Esophagus muscularis mucosa (tissue), 4 donors: ENCODE results near the gene ITIH1. TPM values are rescaled to one million over a fixed set of nuclear protein-coding genes. Genes with fewer than 3 reads are reported as not detected.

Experiments
- DNase-seq: peaks from one replicate; pipeline ENCODE4 v3.0.0-alpha.2; 2017; ENCODE audit errors: extremely low spot score
- H3K27ac ChIP-seq, 4 donors: fragments of 200-600 bp; sonication (generic); replicated peaks in 1 of 4; 1 replicate in 3 of 4; 2 replicates in 1 of 4; pipeline ENCODE4 v1.5.1; 2016 to 2019; ENCODE audit warnings: mild to moderate bottlenecking in 1 of 4
- H3K27me3 ChIP-seq, 4 donors: fragments of 200-600 bp; sonication (generic); one replicate each; pipeline versions ENCODE4 v1.5.1 to v1.6.0; 2016 to 2019
- H3K36me3 ChIP-seq, 4 donors: fragments of 200-600 bp; sonication (generic); one replicate each; pipeline ENCODE4 v1.5.1; 2016 to 2019
- H3K4me1 ChIP-seq, 4 donors: fragments of 200-600 bp; sonication (generic); one replicate each; pipeline ENCODE4 v1.5.1; 2016 to 2019
- H3K4me3 ChIP-seq, 4 donors: fragments of 200-600 bp; sonication (generic); 1 replicate in 2 of 4; 2 replicates in 2 of 4; pipeline ENCODE4 v1.5.1; 2016 to 2019; ENCODE audit warnings: mild to moderate bottlenecking in 4 of 4, moderate library complexity in 1 of 4
- H3K9me3 ChIP-seq, 4 donors: fragments of 200-600 bp; sonication (generic); 1 replicate in 3 of 4; 2 replicates in 1 of 4; pipeline ENCODE4 v1.5.1; 2016 to 2019
- EP300 ChIP-seq: sonication (generic); formaldehyde crosslinking; IDR thresholded peaks from one replicate; pipeline ENCODE4 v1.6.1; 2017; ENCODE audit warnings: antibody characterized with exemption
- POLR2A ChIP-seq: fragments of 450-650 bp; IDR thresholded peaks from one replicate; pipeline ENCODE4 v1.6.1; 2017; ENCODE audit warnings: antibody characterized with exemption, moderate library complexity, mild to moderate bottlenecking, low read depth
- POLR2AphosphoS5 ChIP-seq, 2 donors: sonication (generic); formaldehyde crosslinking; IDR thresholded peaks; one replicate each; pipeline ENCODE4 v1.6.1; 2017; ENCODE audit warnings: antibody characterized with exemption in 2 of 2
- WGBS: methylation state at CpG from one replicate; pipeline ENCODE4 v1.1.5; 2018; 5-methylcytosine and 5-hydroxymethylcytosine counted together
- intact Hi-C: fragments of 100-400 bp; cut with DNase I; formaldehyde crosslinking; loops from one replicate; pipeline ENCODE4 v1.15.1; 2023
- total RNA-seq, 4 donors: library from RNA; depleted of rRNA; stranded (reverse); fragments of >200 nt; gene quantifications; one replicate each; pipeline versions ENCODE4 v1.1.0 to v1.2.1, GENCODE V29; 2016
- TF ChIP-seq, protein P1 (sequence below), 3 experiments: fragments of 200-600 bp in 2 of 3; fragments of 450-650 bp in 1 of 3; sonication (generic) in 2 of 3; IDR thresholded peaks; one replicate each; pipeline ENCODE4 v1.5.1; 2017 to 2019; ENCODE audit warnings: antibody characterized with exemption in 3 of 3, mild to moderate bottlenecking in 2 of 3, moderate library complexity in 1 of 3

ITIH1 gene
- total RNA-seq, 4 donors from 2014 or later, result not detected

DNA sequence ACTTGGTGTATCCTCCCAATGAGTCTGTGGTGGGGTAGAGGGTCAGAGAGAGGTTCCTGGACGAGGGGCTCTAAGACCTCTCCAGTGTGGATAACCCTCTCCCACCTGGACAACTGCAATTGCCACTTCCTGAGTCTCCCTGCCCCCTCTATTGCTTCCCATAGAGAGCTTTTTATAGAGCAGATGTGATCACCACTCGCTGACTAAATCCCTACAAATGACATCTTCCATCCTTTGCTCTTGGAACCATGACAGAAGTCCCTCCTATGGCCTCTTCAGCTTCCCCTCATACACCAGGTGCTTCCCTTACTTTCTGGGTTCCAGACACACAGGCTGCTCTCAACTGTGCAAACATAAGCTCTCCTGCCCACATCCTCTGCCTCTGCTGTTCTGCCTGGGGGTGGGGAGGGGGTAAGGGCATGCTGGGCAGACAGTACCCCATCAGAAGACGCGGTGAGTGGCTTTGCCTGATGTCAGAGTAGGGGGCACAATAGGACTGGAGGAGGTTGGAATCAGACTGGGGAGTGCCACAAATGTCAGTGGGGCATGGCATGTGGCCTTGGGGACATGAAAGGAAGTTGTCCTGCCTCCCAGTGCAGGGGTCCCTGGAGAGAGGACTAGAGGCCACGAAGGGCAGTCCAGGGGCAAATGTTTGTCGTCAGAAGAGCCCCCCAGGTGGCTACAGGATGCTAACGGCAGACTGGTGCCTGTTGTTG, 32.4 kb downstream of the ITIH1 start:
- H3K4me3 ChIP-seq, result no peak overlapping the region
- WGBS, result 64% methylated on average over 6 of the region's 7 CpGs
- TF ChIP-seq, protein P1, sequence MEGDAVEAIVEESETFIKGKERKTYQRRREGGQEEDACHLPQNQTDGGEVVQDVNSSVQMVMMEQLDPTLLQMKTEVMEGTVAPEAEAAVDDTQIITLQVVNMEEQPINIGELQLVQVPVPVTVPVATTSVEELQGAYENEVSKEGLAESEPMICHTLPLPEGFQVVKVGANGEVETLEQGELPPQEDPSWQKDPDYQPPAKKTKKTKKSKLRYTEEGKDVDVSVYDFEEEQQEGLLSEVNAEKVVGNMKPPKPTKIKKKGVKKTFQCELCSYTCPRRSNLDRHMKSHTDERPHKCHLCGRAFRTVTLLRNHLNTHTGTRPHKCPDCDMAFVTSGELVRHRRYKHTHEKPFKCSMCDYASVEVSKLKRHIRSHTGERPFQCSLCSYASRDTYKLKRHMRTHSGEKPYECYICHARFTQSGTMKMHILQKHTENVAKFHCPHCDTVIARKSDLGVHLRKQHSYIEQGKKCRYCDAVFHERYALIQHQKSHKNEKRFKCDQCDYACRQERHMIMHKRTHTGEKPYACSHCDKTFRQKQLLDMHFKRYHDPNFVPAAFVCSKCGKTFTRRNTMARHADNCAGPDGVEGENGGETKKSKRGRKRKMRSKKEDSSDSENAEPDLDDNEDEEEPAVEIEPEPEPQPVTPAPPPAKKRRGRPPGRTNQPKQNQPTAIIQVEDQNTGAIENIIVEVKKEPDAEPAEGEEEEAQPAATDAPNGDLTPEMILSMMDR (IDR thresholded peaks at IDR 0.05), result no peak
- TF ChIP-seq POLR2AphosphoS5 (IDR thresholded peaks at IDR 0.05) (no peak), POLR2A (no peak), EP300 (no peak)
- no peaks in the 10 kb centered on the region for H3K9me3 ChIP-seq
- H3K4me1 ChIP-seq, result no peaks in the 10 kb centered on the region
- intact Hi-C loops, result no loop called here
- no peaks in the 10 kb centered on the region for H3K36me3 ChIP-seq
- H3K27ac ChIP-seq, result no peak overlapping the region
- DNase-seq, result no peak
- H3K27me3 ChIP-seq, result peaks cover 0 to 11% (median 0%) of the 10 kb centered on the region in 4 donors

DNA sequence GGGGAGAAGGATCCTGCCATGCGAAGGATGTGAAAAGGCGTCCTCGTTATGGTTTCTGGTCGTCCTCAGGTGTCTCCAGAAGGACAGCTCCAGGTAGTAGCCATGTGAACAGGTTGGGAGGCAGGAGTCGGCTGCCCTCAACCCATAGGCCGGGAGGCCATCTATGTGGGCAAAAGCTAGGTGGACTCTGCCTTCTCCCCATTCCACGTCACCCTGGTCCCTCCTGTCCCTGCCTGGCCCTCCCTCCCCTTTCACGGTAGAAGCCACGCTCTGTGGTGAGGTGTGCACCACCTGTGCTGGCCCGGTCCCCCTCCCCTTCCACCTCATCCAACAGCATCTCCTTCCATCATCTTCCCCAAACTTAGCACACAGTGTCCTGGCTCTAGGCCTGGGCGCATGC, 33.5 kb downstream of the ITIH1 start:
- WGBS, result 92% methylated on average over 11 of the region's 11 CpGs
- intact Hi-C loops, result no loop called here
- Histone ChIP-seq H3K27me3 (peaks cover 0 to 2% (median 0%) of the 10 kb centered on the region in 4 donors), H3K27ac (no peak overlapping the region), H3K4me3 (no peak overlapping the region), H3K36me3 (no peaks in the 10 kb centered on the region), H3K9me3 (no peaks in the 10 kb centered on the region), H3K4me1 (no peaks in the 10 kb centered on the region)
- no peak for DNase-seq
- TF ChIP-seq POLR2AphosphoS5 (IDR thresholded peaks at IDR 0.05), result no peak
- no peak for TF ChIP-seq EP300
- no peak for TF ChIP-seq POLR2A
- TF ChIP-seq, protein P1 (IDR thresholded peaks at IDR 0.05), result no peak

DNA sequence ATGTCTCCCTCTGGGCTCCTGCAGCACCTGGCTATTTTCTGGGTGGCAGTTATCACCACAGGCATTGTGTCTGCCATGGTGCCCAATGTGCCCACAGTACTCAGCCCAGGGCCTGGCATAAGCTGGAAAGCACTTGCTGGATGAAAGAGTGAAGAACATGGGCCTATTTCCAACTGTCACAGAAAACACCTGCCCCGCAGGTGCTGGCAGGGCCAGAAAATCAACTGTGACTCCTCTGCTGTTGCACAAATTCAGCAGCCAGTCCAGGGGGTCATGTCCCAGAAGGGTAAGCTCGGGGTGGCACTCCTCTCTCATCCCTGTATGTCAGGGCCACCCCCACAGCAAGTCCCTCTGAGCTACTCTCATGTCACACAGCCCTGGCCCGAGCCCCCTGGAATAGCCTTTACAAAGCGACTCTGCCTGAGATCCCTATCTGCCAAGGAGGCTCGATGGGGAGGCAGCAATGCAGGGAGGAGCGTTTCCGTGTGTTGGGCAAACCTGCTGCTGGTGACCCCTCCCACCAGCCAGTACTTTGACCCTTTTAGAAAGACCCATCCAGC, 34.1 kb downstream of the ITIH1 start:
- DNase-seq, result no peak
- TF ChIP-seq, protein P1 (IDR thresholded peaks at IDR 0.05), result no peak
- TF ChIP-seq EP300 (no peak), POLR2A (no peak), POLR2AphosphoS5 (IDR thresholded peaks at IDR 0.05) (no peak)
- Histone ChIP-seq H3K27me3 (no peaks in the 10 kb centered on the region), H3K4me3 (no peak overlapping the region), H3K4me1 (no peaks in the 10 kb centered on the region), H3K9me3 (no peaks in the 10 kb centered on the region), H3K27ac (no peak overlapping the region), H3K36me3 (no peaks in the 10 kb centered on the region)
- intact Hi-C loops, result no loop called here
- WGBS, result 90% methylated on average over 5 of the region's 7 CpGs

DNA sequence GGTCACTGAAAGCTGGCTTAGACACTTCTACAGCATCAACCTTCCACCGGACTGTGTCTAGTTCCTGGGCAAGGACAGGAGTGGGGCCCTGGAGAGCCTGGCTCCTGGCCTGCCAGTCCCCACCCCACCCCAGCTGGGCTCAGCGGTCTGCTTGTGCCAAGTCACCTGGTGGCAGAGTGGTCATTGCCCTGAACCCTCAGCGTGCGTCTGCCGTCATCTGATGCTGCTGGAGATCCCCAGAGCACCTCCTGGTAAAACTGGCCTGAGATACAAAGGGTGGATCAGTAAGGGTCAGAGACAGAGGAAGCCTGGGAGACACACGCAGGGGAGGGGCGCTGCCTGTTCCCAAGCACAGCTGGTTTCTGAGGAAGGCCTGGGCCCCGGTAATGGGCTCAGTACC, 36.4 kb downstream of the ITIH1 start:
- Histone ChIP-seq H3K27me3 (no peaks in the 10 kb centered on the region), H3K27ac (no peak overlapping the region), H3K4me1 (no peaks in the 10 kb centered on the region), H3K36me3 (no peaks in the 10 kb centered on the region), H3K4me3 (no peak overlapping the region), H3K9me3 (no peaks in the 10 kb centered on the region)
- no peak for DNase-seq
- intact Hi-C loops, result no loop called here
- 94% methylated on average over 3 of the region's 8 CpGs for WGBS
- TF ChIP-seq POLR2AphosphoS5 (IDR thresholded peaks at IDR 0.05) (no peak), EP300 (no peak), POLR2A (no peak)
- TF ChIP-seq, protein P1 (IDR thresholded peaks at IDR 0.05), result no peak
